ENCODE results near the gene KCNC4. TPM values are rescaled to one million over a fixed set of nuclear protein-coding genes. Genes with fewer than 3 reads are reported as not detected.

The KCNC4 gene
- polyA plus RNA-seq, 3 donors, result 0.03 to 0.56 (median 0.12) TPM

DNA sequence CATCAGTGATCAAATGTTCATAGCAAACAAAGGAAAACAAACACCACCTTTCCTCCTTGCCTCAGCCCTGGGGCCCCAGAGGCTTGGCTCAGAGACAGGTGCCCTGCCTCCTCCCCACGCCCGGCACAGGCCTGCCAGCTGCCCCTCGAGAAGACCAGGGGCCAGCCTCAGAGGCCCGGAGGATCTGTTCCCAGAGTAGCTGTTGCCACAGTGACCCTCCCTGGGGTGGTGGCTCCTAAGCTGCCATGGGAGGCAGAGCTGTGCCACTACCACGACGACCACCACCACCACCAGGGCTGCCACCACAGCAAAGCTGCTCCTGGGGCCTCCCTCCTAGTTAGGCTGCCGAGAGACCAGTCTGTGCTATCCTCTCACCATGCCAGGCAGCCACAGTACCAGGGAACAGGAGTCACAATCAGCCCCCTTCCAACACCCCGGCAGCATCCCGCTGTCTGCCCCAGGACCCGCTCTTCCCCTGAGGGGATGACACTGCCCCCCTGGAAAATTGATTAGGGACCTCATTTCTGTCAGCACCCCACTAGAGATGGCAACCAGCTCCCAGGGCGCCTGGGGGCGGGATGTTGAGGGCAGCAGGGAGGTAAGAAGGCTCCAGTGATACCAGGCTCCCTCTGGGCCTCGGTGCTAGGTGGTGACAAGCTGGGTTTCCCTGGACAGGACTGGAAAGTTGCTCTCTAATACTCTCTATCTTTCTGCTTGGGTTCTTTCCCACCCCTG lies 30.5 kb downstream of the KCNC4 start:
- Mint-ChIP-seq H3K9me3 (no peaks in the 10 kb centered on the region), H3K27me3 (ENCODE audit: low read depth in 3 of 3) (peaks cover 6 to 9% (median 7%) of the 10 kb centered on the region in 3 donors), H3K27ac (peak overlapping the region in 1 of 7 donors; percentile 63), H3K4me3 (no peak overlapping the region), H3K36me3 (no peaks in the 10 kb centered on the region), H3K4me1 (peaks cover 28% of the 10 kb centered on the region)
- Histone ChIP-seq H3K79me2 (ENCODE audit: insufficient read depth, low read length) (no peaks in the 10 kb centered on the region), H3K4me1 (ENCODE audit: control insufficient read depth in 1 of 2, insufficient read depth in 2 of 2, low read length in 2 of 2) (peaks cover 20 to 23% of the 10 kb centered on the region in 2 donors), H3K4me2 (replicated peaks; ENCODE audit: extremely low read depth, low read length, poor library complexity, severe bottlenecking) (no peak overlapping the region), H3K4me3 (replicated peaks in 1 of 3; ENCODE audit: low read depth in 2 of 3, low read length in 3 of 3) (no peak overlapping the region), H3K27ac (ENCODE audit: low read depth in 1 of 2, low read length in 2 of 2) (no peak overlapping the region), H2AFZ (ENCODE audit: insufficient read depth, low read depth, low read length, poor library complexity, severe bottlenecking) (no peak overlapping the region), H3K9ac (ENCODE audit: insufficient read depth, low read length, poor library complexity, severe bottlenecking) (no peak overlapping the region), H4K20me1 (ENCODE audit: insufficient read depth, low read length) (no peaks in the 10 kb centered on the region), H3K9me3 (replicated peaks in 1 of 2; ENCODE audit: control insufficient read depth in 1 of 2, insufficient read depth in 1 of 2, low read length in 2 of 2) (no peaks in the 10 kb centered on the region), H3K27me3 (ENCODE audit: control insufficient read depth in 2 of 2, insufficient read depth in 2 of 2, low read length in 2 of 2) (no peaks in the 10 kb centered on the region), H3K36me3 (replicated peaks in 1 of 2; ENCODE audit: control insufficient read depth in 1 of 2, insufficient read depth in 2 of 2, low read length in 2 of 2) (no peaks in the 10 kb centered on the region)
- no peak for DNase-seq
- TF ChIP-seq, protein P1, sequence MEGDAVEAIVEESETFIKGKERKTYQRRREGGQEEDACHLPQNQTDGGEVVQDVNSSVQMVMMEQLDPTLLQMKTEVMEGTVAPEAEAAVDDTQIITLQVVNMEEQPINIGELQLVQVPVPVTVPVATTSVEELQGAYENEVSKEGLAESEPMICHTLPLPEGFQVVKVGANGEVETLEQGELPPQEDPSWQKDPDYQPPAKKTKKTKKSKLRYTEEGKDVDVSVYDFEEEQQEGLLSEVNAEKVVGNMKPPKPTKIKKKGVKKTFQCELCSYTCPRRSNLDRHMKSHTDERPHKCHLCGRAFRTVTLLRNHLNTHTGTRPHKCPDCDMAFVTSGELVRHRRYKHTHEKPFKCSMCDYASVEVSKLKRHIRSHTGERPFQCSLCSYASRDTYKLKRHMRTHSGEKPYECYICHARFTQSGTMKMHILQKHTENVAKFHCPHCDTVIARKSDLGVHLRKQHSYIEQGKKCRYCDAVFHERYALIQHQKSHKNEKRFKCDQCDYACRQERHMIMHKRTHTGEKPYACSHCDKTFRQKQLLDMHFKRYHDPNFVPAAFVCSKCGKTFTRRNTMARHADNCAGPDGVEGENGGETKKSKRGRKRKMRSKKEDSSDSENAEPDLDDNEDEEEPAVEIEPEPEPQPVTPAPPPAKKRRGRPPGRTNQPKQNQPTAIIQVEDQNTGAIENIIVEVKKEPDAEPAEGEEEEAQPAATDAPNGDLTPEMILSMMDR (IDR thresholded peaks at IDR 0.05), result no peak
- intact Hi-C loops (cut with micrococcal nuclease), result no loop called here
- WGBS (ENCODE audit: insufficient coverage), result 96% methylated on average over 10 of the region's 13 CpGs

DNA sequence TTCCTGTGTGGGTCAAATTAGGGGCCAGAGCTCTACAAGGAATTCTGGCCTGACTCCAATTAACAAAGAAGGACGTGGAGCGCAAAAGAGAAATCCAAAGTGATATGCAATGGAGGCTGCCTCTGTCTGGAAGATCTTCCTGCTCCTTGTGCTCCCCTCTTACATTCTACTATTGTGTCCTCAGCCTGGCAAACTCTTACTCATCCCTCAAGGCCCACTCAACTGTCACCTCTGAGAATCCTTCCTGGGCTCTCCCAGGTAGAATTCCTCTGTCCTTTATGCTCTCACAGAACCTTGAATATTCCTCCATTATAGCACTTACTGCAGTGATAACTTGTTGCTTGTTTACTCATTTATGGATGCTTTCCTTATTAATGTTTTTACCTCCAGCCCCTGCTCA lies 31.4 kb downstream of the KCNC4 start:
- TF ChIP-seq, protein P1 (IDR thresholded peaks at IDR 0.05), result no peak
- H3K4me2 ChIP-seq (replicated peaks; ENCODE audit: extremely low read depth, low read length, poor library complexity, severe bottlenecking), result no peak overlapping the region
- no peaks in the 10 kb centered on the region for H3K36me3 ChIP-seq (replicated peaks in 1 of 2; ENCODE audit: control insufficient read depth in 1 of 2, insufficient read depth in 2 of 2, low read length in 2 of 2)
- H3K27ac Mint-ChIP-seq, result no peak overlapping the region
- peaks cover 7 to 10% (median 9%) of the 10 kb centered on the region in 3 donors for H3K27me3 Mint-ChIP-seq (ENCODE audit: low read depth in 3 of 3)
- no peak overlapping the region for H3K4me3 Mint-ChIP-seq
- intact Hi-C loops (cut with micrococcal nuclease), result no loop called here
- H3K4me1 Mint-ChIP-seq, result peaks cover 20% of the 10 kb centered on the region
- no peak overlapping the region for H2AFZ ChIP-seq (ENCODE audit: insufficient read depth, low read depth, low read length, poor library complexity, severe bottlenecking)
- peaks cover 16 to 19% of the 10 kb centered on the region in 2 donors for H3K4me1 ChIP-seq (ENCODE audit: control insufficient read depth in 1 of 2, insufficient read depth in 2 of 2, low read length in 2 of 2)
- H3K9me3 ChIP-seq (replicated peaks in 1 of 2; ENCODE audit: control insufficient read depth in 1 of 2, insufficient read depth in 1 of 2, low read length in 2 of 2), result no peaks in the 10 kb centered on the region
- no peak overlapping the region for H3K27ac ChIP-seq (ENCODE audit: low read depth in 1 of 2, low read length in 2 of 2)
- no peaks in the 10 kb centered on the region for H3K9me3 Mint-ChIP-seq
- no peaks in the 10 kb centered on the region for H3K27me3 ChIP-seq (ENCODE audit: control insufficient read depth in 2 of 2, insufficient read depth in 2 of 2, low read length in 2 of 2)
- H3K9ac ChIP-seq (ENCODE audit: insufficient read depth, low read length, poor library complexity, severe bottlenecking), result no peak overlapping the region
- no peaks in the 10 kb centered on the region for H3K79me2 ChIP-seq (ENCODE audit: insufficient read depth, low read length)
- H3K36me3 Mint-ChIP-seq, result no peaks in the 10 kb centered on the region
- no peak for DNase-seq
- H4K20me1 ChIP-seq (ENCODE audit: insufficient read depth, low read length), result no peaks in the 10 kb centered on the region
- 63% methylated on average over 2 of the region's 2 CpGs for WGBS (ENCODE audit: insufficient coverage)
- H3K4me3 ChIP-seq (replicated peaks in 1 of 3; ENCODE audit: low read depth in 2 of 3, low read length in 3 of 3), result no peak overlapping the region
